ENCODE results near the gene FLG.
"Not testable (repeated sequence)": the region's sequence is repeated elsewhere in the genome, so short reads cannot be mapped to it uniquely, and the experiment has no call there.

Gene FLG

DNA sequence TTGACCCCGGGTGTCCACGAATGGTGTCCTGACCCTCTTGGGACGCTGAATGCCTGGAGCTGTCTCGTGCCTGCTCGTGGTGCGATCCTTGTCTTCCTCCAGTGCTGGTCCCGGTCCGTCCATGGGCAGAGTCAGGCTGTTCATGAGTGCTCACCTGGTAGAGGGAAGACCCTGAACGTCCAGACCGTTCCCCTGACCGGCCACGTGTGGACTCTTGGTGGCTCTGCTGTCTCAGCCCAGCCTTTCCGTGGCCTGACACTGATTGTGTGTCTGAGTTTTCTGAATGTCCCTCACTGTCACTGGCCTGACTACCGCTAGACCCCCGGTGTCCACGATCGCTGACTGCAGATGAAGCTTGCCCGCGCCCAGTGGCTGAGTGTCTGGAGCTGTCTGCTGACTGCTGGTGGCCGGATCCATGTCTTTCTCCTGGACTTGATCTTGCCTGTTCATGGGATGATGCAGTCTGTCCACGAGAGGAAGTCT, 11.7 kb downstream of the FLG start:
- TF ChIP-seq, protein P1, sequence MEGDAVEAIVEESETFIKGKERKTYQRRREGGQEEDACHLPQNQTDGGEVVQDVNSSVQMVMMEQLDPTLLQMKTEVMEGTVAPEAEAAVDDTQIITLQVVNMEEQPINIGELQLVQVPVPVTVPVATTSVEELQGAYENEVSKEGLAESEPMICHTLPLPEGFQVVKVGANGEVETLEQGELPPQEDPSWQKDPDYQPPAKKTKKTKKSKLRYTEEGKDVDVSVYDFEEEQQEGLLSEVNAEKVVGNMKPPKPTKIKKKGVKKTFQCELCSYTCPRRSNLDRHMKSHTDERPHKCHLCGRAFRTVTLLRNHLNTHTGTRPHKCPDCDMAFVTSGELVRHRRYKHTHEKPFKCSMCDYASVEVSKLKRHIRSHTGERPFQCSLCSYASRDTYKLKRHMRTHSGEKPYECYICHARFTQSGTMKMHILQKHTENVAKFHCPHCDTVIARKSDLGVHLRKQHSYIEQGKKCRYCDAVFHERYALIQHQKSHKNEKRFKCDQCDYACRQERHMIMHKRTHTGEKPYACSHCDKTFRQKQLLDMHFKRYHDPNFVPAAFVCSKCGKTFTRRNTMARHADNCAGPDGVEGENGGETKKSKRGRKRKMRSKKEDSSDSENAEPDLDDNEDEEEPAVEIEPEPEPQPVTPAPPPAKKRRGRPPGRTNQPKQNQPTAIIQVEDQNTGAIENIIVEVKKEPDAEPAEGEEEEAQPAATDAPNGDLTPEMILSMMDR (IDR thresholded peaks at IDR 0.05; ENCODE audit: low read depth, low read length) = no peak
- DNase-seq (ENCODE audit: extremely low read depth, low read depth) = no peak

DNA sequence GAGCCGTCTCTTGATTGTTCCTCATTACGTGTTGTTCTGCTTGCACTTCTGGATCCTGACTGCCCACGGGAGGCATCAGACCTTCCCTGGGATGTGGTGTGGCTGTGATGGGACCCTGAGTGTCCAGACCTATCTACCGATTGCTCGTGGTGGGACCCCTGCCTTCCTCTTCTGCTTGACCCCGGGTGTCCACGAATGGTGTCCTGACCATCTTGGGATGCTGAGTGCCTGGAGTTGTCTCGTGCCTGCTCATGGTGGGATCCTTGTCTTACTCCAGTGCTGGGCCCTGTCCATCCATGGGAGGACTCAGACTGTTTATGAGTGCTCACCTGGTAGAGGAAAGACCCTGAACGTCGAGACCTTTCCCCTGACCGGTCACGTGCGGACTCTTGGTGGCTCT, 12.9 kb downstream of the FLG start:
- not testable (repeated sequence) for DNase-seq (ENCODE audit: extremely low read depth, low read depth)

- TF ChIP-seq, protein P1 (IDR thresholded peaks at IDR 0.05; ENCODE audit: low read depth, low read length) = no peak
- DNase-seq (ENCODE audit: extremely low read depth, low read depth) = no peak
Observed at GRCh38 chr1:152309955-152310354, 15.1 kb downstream of the FLG start.

GRCh38 chr1:152309320-152309901, 15.6 kb downstream of the FLG start:
- not testable (repeated sequence) for DNase-seq (ENCODE audit: extremely low read depth, low read depth)

DNA sequence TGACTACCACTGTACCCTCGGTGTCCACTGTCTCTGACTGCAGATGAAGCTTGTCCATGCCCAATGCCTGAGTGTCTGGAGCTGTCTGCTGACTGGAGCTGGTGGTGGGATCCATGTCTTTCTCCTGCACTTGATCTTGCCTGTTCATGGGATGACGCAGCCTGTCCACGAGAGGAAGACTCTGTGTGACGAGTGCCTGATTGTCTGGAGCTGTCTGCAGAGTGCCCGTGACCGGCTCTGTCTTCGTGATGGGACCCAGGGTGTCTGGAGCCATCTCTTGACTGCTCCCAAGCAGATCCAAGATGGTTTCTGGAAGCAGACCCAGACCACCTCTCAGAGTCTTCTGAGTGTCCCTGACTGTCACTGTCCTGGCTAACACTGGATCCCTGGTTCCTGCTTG, 16.3 kb downstream of the FLG start:
- not testable (repeated sequence) for DNase-seq (ENCODE audit: extremely low read depth, low read depth)

DNA sequence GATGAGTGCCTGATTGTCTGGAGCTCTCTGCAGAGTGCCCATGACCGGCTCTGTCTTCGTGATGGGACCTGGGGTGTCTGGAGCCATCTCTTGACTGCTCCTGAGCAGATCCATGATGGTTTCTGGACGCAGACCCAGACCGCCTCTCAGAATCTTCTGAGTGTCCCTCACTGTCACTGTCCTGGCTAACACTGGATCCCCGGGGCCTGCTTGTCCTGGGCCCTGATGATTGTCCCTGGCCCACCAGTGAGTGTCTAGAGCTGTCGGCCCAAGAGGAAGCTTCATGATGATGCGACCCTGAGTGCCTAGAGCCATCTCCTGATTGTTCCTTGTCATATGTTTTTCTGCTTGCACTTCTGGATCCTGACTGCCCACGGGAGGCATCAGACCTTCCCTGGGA, 17.1 kb downstream of the FLG start:
- not testable (repeated sequence) for DNase-seq (ENCODE audit: extremely low read depth, low read depth)

DNA sequence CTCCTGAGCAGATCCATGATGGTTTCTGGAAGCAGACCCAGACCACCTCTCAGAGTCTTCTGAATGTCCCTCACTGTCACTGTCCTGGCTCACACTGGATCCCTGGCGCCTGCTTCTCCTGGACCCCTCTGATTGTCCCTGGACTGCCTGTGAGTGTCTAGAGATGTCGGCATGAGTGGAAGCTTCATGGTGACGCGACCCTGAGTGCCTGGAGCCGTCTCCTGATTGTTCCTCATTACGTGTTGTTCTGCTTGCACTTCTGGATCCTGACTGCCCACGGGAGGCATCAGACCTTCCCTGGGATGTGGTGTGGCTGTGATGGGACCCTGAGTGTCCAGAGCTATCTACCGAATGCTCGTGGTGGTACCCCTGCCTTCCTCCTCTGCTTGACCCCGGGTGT, 18.9 kb downstream of the FLG start:
- DNase-seq (ENCODE audit: extremely low read depth, low read depth) = not testable (repeated sequence)

GRCh38 chr1:152304773-152305172, 20.3 kb downstream of the FLG start:
- DNase-seq (ENCODE audit: extremely low read depth, low read depth) = not testable (repeated sequence)

DNA sequence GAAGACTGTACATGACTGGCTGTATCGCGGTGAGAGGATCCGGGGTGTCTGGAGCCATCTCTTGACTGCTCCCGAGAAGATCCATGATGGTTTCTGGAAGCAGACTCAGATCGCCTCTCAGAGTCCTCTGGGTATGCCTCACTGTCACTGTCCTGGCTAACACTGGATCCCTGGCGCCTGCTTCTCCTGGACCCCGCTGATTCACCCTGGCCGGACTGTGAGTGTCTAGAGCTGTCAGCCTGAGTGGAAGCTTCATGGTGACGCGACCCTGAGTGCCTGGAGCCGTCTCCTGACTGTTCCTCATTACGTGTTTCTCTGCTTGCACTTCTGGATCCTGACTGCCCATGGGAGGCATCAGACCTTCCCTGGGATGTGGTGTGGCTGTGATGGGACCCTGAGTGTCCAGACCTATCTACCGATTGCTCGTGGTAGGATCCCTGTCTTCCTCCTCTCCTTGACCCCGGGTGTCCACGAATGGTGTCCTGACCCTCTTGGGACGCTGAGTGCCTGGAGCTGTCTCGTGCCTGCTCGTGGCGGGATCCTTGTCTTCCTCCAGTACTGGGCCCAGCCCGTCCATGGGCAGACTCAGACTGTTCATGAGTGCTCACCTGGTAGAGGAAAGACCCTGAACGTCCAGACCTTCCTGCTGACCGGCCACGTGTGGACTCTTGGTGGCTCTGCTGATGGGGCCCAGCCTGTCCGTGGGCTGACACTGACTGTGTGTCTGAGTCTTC, 21.7 kb downstream of the FLG start:
- not testable (repeated sequence) for DNase-seq (ENCODE audit: extremely low read depth, low read depth)

- not testable (repeated sequence) for DNase-seq (ENCODE audit: extremely low read depth, low read depth)
Observed at GRCh38 chr1:152256394-152256793, 68.6 kb downstream of the FLG start.

Data from AG09319 (cell line).